GM12873 (cell line): ENCODE measurements around the gene LINGO1.

Source experiments
- CTCF ChIP-seq: IDR thresholded peaks from 2 replicates; pipeline ENCODE4 v1.5.1; 2012; ENCODE audit warnings: low read depth, mild to moderate bottlenecking, moderate library complexity, low read length, control low read depth; ENCODE audit not compliant: insufficient read depth; ENCODE audit errors: missing control alignments

LINGO1 gene

DNA sequence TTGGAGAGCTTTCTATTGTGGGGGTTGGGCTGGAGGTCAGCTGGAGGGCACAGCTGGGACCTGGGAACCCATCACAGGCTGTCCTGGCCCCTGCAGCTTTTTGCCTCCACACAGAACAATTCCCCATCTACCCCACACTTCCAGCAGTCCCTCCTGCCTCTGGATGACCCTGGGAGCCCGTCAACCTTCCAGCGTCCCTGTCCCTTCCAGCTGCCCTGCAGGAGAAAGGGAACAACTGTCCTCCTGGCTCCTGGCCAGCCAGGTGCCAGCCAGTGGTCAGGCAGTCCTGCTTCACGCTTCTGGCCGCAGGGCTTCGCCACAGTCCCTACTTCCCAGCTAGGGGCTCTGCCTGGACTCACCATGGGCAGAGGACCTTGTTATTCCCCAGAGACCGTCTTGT is 27.2 kb downstream of the LINGO1 start:
- TF ChIP-seq CTCF: no peak

DNA sequence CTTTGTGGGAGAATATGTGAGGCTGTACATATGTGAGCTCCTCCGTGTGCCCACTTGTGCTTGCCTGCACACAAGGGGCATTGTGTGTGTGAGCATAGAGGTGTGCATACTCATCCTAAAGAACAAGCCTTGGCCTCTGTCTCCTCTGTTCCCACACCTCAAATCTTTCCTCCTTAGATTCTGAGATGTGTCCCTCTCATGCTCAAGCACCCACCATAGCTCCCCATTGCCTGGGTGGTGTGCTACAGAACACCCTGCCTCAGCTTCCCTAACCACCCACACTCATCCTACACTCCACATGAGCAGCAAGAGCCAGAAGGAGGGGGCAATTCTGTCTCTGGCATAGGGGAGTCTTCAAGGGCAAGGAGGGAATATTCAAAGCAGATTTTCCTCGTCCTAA is 27.7 kb downstream of the LINGO1 start:
- no peak for TF ChIP-seq CTCF

DNA sequence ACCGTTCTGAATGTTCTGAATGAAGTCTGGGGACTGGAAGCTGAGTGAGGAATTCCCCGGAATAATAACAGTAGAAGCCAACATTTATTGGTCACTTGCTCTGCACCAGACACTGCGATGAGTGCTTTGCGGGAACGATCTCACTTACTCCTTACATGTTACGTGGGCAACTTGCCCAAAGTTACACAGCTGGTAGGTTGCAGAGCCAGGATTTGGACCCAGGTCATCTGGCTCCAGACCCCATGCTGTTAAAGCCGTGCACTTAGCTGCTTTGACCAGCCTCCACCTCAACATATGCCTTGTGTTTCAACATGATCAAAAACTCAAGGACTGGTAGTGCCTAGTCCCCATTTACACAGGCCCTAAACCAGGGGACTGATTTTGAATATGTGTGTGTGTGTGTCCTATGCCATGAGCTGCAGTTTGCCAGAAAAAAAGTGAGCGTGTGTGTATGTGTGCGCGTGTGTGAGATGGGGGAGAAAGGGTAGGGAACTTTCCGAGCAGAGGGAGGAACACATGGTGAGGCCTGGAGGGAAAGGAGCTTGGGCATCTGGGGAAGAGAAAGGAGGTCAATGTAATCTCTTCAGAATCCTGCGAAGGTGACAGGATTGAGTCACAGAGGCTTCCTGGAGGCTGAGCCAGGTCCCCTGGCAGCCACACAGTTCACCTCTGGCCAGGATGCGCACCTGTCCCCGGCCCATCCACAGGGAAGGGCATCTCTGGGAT is 28.9 kb downstream of the LINGO1 start:
- TF ChIP-seq CTCF: no peak

DNA sequence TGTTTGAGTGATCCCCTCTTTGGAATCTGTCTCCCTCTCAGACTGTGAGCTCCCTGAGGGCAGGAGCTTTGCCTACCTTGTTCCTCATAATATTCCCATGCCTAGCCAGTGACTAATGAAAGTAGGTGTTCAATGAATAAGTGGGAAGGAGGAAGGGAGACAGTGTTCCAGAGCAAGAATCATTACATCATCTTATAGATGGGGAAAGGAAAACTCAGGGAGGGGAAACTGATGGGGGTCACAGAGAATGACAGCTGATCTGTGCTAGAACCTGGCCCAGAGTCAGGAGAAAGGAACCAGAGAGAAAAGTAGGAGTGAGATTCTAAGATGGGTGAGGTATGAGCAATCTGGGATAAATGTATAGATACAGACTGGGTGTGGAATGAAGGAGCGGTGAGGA is 29.9 kb downstream of the LINGO1 start:
- no peak for TF ChIP-seq CTCF

DNA sequence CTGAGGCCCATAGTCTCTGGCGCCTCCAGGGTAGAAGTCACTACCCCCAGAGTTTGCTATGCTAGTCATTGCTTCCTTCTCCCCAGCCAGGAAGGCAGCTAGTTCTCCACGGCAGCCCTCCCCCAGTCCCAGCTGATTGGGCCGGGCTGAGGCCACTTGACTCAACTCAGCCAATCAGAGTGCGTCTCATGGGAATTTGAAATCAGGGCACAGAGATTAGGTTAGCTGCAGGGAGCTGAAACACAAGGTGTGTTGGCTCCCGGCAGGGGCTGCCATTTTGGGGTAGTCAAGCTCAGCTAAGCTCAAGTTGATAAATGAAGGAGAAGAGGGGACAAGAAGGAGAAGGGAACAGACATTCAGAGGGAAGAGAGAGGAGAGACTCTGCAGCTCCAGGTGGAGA is 32.8 kb downstream of the LINGO1 start:
- TF ChIP-seq CTCF: no peak

- TF ChIP-seq CTCF: no peak
Measured at GRCh38 chr15:77599357-77599756, 33.4 kb downstream of the LINGO1 start.

DNA sequence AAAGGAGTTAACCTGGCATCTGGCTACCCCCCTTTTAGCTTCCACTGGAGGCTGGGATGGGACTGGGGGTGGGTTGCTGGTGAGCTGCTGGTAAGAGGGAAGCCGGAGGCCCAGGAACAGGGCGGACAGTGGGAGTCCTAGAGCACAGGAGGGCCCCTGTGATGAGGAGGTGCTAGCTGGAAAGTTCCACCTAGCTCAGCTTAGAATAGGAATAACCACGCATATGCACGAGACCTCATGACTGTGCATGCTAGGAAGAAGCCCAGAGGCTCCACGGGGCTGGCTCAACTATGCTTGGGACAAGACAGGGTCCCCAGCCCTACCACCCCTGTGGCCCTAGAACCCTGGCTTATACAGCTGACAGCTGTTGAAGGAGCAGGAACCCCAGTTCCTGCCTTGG is 34.1 kb downstream of the LINGO1 start:
- TF ChIP-seq CTCF: no peak
